Stimulated activated CD8-positive, alpha-beta memory T cell treated with anti-CD3 and anti-CD28 coated beads, Interleukin-15, amount 100 ng/mL, for 1 hour (primary cell): ENCODE data around the gene CEP85.
"Not testable (repeated sequence)": the region's sequence is repeated elsewhere in the genome, so short reads cannot be mapped to it uniquely, and the experiment has no call there.

Experiments used
- DNase-seq: peaks from one replicate; pipeline ENCODE4 v3.0.0-alpha.2; 2020; ENCODE audit warnings: low read depth

The CEP85 gene

DNA sequence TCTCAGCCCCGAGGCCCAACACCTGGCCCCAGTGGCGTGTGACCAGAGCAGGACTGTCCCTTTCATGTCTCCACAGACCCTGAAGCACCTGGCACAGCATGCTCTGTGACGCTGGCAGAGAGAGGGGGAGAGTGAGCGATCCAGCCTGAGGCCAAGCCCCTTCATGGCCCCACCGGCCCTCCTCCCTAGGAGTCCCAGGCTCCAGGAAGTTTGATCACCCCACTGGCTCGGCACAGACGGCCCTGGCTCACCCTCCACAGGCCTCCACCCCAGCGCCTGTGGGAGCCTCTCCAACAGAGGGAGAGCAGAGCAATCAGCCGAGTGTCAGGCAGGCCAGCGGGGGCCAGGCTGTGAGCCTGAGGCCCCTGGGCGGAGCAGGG is 56.9 kb downstream of the CEP85 start:
- no peak for DNase-seq

DNA sequence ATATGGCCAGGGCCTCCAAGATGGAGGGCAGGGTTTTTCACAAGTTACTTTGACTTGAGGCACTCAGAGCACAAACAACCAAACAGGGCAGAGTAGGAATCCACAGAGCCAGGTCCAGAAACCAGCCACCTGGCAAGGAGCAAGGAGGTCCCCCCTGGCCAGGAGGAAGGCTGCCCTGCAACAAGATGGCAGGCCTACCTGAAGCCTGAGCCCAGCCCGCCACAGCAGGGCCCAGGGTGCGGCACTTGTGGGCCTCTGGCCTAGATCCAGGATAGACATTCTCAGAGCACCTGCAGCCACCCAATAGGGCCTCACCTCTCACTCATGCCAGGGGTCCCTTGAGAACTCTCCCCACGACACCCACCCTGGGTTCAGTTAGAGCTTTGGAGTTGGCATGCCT is 57.4 kb downstream of the CEP85 start:
- DNase-seq, result no peak

DNA sequence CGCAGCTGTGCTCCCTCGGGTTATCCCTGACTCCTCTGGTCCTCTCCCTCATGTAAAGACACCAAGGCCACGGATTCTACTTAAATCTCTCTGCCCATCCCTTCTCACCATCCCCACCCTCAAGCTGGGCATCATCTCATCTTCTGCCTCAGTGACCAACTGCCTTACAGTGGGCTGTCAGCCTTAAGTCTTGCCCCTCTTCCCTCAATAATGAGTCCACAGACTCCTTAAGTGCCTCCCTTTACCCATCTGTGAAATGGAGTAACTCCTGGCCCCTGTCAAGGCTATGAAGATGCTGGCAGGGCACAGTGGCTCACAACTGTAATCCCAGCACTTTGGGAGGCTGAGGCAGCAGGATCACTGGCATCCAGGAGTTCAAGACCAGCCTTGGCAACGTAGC is 57.9 kb downstream of the CEP85 start:
- DNase-seq, result no peak

DNA sequence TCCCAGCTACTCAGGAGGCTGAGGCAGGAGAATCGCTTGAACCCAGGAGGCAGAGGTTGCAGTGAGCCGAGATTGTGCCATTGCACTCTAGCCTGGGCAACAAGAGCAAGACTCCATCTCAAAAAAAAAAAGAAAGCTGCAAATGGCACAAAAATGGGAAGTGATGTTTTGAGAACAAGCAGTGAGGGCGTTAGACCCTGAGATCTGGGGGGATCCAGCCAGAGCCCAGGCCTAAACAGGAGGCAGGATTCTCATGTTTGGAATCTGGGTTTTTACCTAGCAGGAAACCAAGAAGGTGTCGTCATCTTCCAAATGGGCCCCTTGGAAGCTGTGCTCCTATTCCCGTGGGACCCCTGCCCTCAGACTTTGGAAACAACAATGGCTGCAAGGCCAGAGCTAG is 58.7 kb downstream of the CEP85 start:
- not testable (repeated sequence) for DNase-seq

DNA sequence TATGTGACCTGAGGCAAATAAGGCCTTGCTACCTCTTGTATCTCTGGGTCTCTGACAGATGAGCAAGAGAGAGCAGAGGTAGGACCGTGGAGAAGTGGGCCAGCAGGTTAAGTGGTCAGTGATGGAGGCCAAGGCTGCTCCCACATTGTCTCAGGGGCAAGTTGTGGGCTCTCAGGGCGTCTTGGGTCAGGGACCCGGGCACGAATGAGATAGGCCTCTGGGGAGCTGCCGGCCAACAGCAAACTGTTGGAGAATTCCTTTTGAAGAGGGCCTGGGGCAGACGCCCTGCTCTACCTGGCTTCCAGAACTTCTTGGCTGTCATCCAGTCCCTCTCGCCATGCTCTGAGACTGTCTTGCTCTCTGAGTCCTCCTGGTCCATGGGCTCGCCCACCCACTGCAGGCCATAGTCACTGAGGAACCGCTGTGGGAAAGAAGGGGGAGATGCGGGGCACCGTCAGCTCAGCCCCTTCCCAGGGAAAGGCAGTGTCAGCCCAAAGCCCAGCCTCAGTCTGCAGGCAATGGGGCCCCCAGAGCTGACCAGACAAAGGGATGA is 60.0 kb downstream of the CEP85 start:
- no peak for DNase-seq

DNA sequence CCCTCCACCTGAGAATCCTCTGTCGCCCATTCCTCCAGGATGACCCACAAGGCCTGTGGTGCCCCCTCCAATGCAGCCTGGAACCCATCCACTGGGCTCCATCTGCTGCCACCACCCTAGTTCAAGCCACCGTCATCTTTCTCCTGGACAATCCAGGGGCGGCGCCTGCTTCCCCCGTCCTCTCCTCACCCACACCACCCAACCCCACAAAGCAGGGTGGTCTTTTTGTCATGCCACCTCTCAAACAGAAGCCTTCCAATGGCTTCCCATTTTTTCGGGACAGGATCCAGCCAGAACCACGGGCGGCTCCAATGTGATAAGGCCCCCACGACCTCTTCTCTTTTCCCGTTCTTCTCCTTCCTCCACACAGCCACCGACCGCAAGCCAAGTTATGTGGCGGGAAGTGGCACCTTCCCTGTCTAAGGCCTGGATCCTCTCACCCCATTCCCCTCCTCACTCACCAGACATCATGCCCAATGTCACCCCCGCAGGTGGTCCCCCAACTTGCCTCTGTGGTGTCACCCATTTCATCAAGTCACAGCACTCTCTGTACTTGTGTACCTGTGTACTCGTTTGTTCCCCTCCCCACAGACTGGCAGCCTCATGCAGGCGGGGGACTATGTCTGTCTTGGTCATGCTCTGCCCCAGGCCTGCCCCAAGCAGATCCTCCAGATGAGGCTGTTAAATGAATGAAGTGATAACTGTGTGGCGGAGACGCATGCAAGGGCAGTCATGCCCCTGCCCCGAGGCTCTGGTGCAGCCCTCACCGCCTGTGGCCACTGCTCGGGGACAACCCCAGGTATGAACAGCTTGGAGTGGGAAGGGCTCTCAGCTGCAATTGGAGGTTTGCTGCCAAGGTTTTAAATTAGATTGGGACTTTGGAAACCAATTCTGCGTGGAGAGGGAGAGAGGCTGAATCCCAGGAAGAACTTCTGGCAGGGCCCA is 61.5 kb downstream of the CEP85 start:
- DNase-seq, result no peak

DNA sequence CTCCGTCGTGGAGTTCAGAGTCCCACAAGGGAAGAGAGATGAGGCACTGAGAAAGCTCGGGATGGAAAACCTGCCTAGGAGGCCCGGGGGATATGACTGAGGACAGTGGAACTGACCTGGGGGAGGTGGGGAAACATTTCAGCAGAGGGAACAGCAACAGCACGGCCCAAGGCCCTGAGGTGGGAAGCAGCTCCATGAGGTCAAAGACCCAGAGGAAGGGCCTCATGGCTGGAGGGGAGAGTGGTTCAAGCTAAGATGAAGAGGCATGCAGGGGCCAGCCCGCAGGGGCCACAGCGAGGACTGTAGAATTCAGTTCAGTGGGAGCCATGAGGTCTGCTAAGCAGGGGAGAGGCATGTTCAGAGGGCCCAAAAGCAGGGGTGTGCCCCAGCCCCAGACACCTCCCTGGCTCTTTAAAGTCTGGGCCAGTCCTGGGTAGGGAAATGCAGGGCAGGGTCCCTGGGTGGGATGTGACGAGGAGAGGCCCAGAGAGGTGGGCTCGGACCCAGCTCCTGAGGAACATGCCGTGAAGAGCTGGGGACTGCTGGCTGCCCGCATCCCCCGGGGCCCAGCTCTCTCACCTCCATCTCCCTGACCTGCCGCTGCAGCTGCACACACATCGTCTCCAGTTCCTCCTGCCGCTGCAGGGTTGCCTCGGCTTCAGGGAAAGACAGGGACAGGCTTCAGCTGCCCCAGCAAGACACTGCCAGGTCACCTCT is 62.5 kb downstream of the CEP85 start:
- DNase-seq, result no peak

DNA sequence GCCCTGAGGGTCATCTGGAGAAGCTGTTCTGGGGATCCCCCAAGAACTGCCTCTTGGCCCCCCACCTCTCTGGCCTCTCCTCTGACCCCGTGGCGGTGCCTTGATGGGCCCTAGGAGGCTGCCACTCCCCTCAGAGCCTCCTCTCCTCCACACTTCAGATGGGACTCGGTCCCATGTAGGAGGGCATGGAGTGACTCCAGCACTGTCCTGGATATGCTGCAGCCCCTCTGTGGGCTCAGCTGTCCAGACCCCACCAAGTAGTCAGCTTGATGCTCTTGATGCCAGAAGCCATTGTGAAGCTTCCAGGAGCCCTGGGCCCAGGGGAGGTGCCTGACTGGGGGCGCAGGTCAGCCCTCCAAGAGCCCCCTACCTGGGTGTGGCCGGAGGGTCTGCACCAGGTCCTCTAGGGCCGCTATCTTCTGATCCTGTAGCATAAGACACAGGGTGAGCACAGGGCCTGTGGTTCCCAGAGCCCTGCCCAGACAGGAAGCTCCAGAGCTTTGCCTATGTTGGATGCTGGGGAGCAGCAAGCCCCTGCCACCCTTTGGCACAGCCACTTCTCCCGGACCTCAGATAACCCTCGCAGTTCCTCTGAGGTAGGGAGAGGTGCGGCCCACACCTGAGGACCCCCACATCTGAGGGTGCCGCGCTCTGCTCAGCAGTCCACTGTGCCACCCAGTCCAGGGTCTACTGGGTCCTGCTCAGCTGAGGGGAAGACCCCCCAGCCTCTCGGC is 63.2 kb downstream of the CEP85 start:
- DNase-seq, result no peak

DNA sequence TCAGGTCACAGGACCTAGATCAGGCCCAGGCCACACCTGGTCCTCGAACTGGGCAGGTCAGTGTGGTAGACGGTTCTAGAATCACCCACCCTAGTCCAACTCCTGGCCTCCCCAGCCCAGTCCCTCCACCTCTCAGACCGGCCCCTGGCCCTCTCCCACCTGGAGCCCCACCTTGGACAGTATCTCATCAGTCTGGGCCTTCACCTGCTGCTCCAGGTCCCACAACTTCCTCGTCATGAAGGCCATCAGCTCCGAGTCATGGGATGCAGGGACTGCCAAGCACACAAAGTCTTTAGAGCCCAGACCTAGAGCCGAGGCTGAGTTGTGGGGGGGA is 63.8 kb downstream of the CEP85 start:
- no peak for DNase-seq

DNA sequence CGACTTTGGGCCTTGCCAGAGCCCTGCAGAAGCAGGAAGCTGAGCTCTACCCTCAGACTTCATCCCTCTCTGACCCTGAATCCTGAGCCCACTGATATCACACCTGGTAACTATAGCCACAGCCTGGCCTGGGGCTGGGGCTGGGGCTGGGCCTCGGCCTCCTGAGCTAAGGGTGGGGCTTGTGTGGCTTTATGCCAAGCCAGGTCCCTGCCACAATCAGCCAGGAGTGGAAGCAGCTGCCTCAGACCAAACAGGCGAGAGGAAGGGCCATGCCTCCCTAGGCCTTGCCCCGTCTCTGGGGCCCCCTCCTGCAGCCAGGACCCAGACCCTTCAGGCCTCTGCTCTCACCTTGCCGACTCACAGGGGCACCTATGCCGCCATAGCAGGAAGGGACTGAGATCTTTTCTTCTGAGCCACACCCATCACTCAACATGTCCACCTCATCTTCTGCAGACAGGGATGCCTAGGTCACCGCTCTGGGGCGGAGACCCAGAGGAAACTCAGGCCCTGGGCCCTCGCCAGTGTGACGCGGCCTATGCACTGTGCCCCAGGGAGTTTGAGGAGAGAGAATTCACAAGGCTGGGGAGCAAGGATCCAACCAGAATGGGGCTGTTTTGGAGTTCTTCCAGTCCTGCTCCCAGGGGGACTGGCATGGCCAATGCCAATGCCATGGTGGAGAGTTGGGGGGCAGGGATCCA is 66.7 kb downstream of the CEP85 start:
- no peak for DNase-seq

DNA sequence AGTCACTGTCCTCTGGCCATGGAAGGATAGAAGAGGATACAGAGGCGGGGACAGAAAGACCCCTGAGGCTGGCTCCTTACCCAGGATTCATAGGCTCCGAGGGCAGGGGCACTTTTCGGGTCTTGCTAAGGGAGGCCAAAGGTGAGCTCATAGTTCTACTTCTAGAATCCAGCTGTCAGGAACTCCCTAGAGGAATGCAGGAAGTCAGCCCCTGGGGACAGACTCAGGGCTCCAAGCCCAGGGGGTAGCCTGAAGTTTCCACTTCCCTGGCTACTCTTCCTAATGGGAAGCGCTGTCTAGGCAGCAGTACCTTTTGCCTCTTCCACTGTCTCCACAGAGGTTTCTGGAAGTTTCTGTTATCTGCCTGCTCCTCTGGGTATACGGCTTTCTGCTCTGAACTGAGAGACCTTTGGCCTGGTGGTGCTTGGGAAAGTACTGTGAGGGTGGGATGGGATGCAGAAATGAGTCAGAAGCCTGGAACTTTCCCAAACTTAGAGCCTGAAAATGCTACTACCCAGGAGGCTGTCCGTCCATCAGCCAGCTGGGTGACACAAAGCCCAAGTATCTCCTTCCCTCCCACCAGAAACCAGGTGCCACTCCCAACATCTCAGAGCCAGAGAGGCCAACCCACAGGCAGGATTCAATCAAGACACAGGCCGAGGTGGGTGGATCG is 68.9 kb downstream of the CEP85 start:
- no peak for DNase-seq

DNA sequence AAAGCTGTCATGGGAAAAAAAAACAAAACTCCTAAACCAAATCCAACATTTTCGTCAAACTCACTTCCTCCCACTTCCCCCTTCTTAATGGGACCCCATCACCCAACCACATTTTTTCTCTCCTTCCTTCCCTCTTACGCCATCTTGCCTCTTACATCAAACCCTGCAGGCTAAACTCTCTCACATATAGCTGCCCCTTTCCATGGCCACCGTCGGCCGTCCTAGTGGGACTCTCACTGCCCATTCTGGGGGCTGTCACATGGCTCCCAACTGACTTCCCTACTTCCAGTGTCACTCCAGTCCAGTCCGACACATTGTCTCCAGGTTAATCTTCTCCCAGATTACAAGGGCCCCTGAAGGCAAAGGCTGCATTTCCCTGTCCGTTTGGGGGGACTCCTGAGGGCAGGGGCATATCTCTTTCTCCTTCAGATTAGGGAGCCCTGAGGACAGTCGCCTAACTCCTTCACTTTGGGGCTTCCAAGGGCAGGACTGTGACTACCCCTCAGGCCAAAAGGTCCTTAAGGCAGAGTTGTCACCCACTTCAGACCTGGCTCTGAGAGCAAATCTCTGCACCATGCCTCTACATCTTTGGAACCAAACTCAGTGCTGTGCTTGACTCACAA is 71.8 kb downstream of the CEP85 start:
- no peak for DNase-seq

DNA sequence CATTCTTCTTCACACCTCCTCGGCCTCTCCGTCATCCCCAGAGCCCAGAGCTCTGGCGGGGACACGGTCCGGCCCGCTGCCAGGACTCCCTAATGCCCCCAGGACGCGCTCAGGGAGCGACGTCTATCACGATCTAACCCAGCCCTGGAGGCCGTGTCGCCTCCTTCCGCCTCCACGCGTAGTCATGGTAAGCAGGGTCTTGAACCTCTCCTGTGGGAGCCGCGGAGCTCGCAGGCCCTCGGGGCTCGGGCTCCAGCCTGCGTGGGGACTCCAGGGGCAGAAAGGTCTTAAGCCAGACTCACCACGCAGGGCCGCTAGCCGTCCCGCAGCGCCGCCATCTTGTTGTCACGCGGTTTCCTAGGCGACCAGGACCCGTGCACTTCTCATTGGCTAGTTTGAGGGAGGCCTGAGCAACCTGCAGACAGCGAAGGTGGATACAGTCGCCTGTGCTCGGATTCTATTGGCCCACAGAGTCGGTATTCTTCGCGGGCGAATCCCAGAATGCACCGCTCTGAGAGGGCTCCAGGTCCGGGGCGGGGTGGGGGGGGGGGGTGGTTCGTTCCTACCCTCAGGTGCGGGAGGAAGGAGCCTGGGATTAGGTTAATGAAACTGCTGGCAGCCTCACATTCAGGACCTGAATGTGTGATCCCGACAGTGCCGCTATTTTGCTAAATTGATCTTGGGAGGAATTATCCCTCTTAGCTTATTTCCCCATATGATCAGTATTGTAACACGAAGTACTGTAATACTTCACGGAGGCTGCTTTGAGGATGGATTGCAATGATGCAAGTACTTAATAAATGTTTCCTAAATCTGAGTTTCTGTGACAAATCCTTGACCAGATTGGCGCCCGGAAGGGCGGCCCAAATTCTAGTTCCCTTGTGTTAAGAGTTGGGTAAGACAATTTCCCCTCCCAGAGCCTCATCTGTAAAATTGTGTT is 72.6 kb downstream of the CEP85 start, which contains the start of gene UBXN11:
TSS of gene UBXN11 (minus strand) at position 347 of the 940 bp plus-strand sequence. CDS start 3,753 bp downstream, outside the sequence.
- DNase-seq, result peak; percentile 81

DNA sequence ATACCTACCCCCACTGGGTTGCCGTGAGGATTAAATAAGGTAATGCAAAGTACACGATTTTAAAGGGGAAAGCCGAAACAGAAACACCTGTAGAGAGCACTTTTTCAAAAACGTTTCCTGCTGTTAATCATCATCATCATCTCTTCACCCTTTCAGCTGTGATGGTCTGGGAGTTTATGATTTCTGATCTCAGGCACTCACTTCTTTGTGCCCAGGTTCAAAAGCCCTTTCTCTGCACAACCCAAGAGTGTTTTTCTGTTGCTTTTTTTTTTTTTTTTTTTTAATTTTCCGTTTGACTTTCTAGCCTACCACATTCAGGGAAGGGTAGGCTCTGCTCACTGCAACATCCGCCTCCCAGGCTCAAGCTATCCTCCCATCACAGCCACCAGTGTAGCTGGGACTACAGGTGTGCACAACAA is 73.4 kb downstream of the CEP85 start:
- no peak for DNase-seq

DNA sequence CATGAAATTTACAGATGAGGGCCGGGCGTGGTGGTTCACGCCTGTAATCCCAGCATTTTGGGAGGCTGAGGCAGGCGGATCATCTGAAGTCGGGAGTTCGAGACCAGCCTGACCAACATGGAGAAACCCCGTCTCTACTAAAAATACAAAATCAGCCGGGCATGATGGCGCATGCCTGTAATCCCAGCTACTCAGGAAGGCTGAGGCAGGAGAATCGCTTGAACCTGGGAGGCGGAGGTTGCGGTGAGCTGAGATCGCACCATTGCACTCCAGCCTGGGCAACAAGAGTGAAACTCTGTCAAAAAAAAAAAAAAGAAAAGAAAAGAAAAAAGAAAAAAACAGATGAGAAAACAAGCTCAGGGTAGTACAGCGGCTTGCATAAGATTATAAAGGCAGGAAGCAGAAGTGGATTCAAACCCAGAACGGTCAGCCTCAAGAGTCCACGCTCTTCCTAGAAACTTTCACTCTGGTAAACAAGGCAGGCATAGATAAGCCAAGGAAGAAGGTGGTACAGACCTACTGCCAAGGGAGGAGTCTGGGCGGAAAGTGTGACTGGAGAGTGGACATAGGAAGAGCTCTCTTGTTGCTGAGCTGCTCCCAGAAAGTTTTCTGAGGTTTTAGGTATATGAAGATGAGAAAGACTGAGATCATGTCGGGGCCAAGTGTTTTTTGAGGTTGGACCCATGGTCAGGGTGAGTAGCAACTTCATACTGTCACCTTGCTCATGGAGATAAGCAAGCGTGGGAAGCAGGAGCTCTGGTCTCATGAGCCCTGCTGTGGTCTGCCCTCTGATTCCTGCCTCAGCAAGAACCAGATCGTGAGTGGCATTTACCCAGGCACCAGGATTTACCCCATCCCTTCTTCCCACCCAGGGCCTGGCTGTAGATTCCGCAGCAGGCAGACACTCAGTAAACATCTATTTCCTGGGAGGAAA is 74.2 kb downstream of the CEP85 start:
- DNase-seq, result not testable (repeated sequence)

DNA sequence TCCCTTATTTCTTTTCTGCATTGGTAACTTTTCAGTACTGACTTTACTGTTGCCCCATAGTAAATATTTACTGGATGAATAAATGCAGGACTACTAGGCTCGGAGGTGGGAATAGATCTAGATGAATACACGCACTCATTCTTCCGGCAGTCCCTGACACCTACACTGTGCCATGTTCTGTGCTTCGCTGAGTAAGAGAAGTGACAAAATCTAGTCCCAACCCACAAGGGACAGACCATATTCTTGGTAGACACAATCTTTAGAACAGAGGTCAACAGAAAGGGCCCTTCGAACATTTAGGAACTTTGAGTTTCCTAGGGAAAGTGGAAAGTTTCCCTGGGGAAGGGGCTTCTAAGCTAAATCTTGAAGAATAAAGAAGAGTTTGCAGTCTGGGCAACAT is 80.5 kb downstream of the CEP85 start:
- no peak for DNase-seq

DNA sequence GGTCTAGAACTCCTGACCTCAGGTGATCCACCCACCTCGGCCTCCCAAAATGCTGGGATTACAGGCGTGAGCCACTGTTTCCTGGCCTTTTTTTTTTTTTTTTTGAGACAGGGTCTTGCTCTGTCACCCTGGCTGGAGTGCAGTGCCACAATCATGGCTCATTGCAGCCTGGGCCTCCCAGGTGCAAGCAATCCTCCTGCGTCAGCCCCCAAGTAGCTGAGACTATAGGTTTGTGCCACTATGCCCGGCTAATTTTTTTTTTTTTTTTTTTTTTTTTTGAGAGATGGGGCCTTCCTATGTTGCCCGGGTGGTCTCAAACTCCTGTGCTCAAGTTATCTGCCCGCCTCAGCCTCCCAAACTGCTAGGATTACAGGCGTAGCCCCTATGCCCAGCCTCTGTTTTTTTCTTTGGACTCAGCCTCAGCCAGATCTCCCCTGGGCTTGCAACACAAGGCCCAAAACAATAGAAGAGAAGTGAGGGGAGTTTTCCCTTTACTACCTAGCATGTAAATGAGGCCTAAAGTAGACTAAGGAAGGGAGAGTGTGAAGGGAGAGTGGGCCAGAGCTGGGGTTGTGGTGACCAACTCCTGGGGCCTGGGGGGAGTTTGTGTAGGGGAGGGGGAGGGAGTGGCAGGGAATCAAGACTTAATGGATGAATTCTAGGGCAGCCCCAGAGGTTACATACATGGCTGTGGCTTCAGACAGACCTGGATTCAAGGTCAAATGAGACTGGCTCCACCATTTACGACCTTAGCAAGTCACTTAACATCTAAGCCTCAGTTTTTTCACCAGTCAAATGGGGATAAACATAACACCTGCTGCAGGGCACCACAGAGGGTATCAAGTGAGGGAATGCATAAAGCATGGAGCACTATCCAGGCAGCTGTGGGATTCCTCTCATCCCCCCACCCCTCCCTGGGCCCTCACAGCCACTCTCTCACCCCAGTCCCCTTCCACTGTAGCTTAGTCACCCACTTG is 82.2 kb downstream of the CEP85 start:
- no peak for DNase-seq
